Measurements from ENCODE around the gene CREBZF.

DNA sequence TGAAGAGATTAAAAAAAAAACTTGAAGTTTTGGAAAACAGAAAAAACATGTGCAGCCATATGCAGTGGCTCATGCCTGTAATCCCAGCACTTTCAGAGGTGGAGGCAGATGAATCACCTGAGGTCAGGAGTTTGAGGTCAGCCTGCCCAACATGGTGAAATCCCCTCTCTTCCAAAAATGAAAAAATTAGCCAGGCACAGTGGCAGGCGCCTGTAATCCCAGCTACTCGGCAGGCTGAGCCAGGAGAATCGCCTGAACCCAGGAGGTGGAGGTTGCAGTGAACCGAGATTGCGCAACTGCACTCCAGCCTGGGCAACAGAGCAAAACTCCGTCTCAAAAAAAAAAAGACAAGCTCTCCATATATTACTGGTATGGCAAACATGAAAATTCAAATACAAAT is 45.4 kb downstream of the CREBZF start:
- TF ChIP-seq EZH2phosphoT487 (IDR thresholded peaks at IDR 0.05; ENCODE audit: insufficient read depth, low read depth) (no peak), EZH2 (IDR thresholded peaks at IDR 0.05; ENCODE audit: insufficient read depth, poor library complexity, severe bottlenecking) (no peak)

All from GM23248 (cell line).